Lower leg skin (tissue), 4 donors: ENCODE data around the gene CCDC85C. TPM values are rescaled to one million over a fixed set of nuclear protein-coding genes. Genes with fewer than 3 reads are reported as not detected.

Source experiments
- DNase-seq, 2 donors: peaks; one replicate each; pipeline ENCODE4 v3.0.0-alpha.2; 2019; ENCODE audit warnings: low spot score in 2 of 2
- H3K4me3 ChIP-seq: fragments of 200-600 bp; sonication (generic); 2 replicates; pipeline ENCODE4 v1.5.1; 2017; ENCODE audit warnings: mild to moderate bottlenecking, low read depth; ENCODE audit not compliant: poor library complexity, severe bottlenecking
- CTCF ChIP-seq, 3 donors: fragments of 450-650 bp; IDR thresholded peaks; one replicate each; pipeline ENCODE4 v1.5.1; 2016; ENCODE audit warnings: antibody characterized with exemption in 3 of 3, mild to moderate bottlenecking in 3 of 3, moderate library complexity in 2 of 3
- POLR2A ChIP-seq, 2 donors: fragments of 450-650 bp; IDR thresholded peaks; one replicate each; pipeline ENCODE4 v1.6.1; 2016 to 2017; ENCODE audit warnings: antibody characterized with exemption in 2 of 2, mild to moderate bottlenecking in 1 of 2, moderate library complexity in 1 of 2
- WGBS, 2 donors: methylation state at CpG; one replicate each; pipeline ENCODE4 v1.1.5; 2018; 5-methylcytosine and 5-hydroxymethylcytosine counted together
- intact Hi-C: fragments of 100-400 bp; cut with DNase I; formaldehyde crosslinking; loops from one replicate; pipeline ENCODE4 v1.15.0; 2023; ENCODE audit warnings: low total_unique reads
- total RNA-seq, 4 donors: library from RNA; depleted of rRNA; stranded (reverse); fragments of >200 nt; gene quantifications; one replicate each; pipeline ENCODE4 v1.1.0, GENCODE V29; 2016

Gene CCDC85C
- total RNA-seq, 4 donors from 2014 or later, result 17.2 to 47.7 (median 33.3) TPM

- no peak for DNase-seq
- H3K4me3 ChIP-seq, result no peak overlapping the region
- WGBS, 2 donors, result 53 to 65% methylated on average over 9 of the region's 9 CpGs
- TF ChIP-seq CTCF (IDR thresholded peaks at IDR 0.05), result no peak
- TF ChIP-seq POLR2A (IDR thresholded peaks at IDR 0.05), result no peak
- intact Hi-C loops, result no loop called here
Measured at GRCh38 chr14:99475179-99475578, 128.8 kb downstream of the CCDC85C start.

- no peak overlapping the region for H3K4me3 ChIP-seq
- no peak for DNase-seq
- WGBS, 2 donors, result 80 to 82% methylated on average over 3 of the region's 3 CpGs
- intact Hi-C loops, result no loop called here
- no peak for TF ChIP-seq CTCF (IDR thresholded peaks at IDR 0.05)
- TF ChIP-seq POLR2A (IDR thresholded peaks at IDR 0.05), result no peak
Measured at GRCh38 chr14:99473458-99473857, 130.5 kb downstream of the CCDC85C start.

GRCh38 chr14:99472937-99473336 lies 131.1 kb downstream of the CCDC85C start:
- intact Hi-C loops, result no loop called here
- TF ChIP-seq CTCF (IDR thresholded peaks at IDR 0.05) (no peak), POLR2A (IDR thresholded peaks at IDR 0.05) (no peak)
- WGBS, 2 donors, result 86 to 87% methylated on average over 4 of the region's 4 CpGs

GRCh38 chr14:99471731-99472130 lies 132.3 kb downstream of the CCDC85C start:
- intact Hi-C loops, result no loop called here
- no peak for DNase-seq
- no peak for TF ChIP-seq CTCF (IDR thresholded peaks at IDR 0.05)
- no peak for TF ChIP-seq POLR2A (IDR thresholded peaks at IDR 0.05)
- 89 to 93% methylated on average over 7 of the region's 7 CpGs for WGBS, 2 donors
- H3K4me3 ChIP-seq, result no peak overlapping the region

More at GRCh38 chr14:99472937-99473336, 131.1 kb downstream of the CCDC85C start:
- no peak overlapping the region for H3K4me3 ChIP-seq
- DNase-seq, result no peak

GRCh38 chr14:99468836-99469592 lies 135.0 kb downstream of the CCDC85C start:
- DNase-seq, result no peak
- intact Hi-C loops, result no loop called here
- WGBS, 2 donors, result 76 to 80% methylated on average over 8 of the region's 8 CpGs
- TF ChIP-seq POLR2A (IDR thresholded peaks at IDR 0.05) (no peak), CTCF (IDR thresholded peaks at IDR 0.05) (no peak)
- no peak overlapping the region for H3K4me3 ChIP-seq

GRCh38 chr14:99468081-99468480 lies 135.9 kb downstream of the CCDC85C start:
- WGBS, 2 donors, result 81 to 83% methylated on average over 4 of the region's 4 CpGs
- intact Hi-C loops, result no loop called here
- H3K4me3 ChIP-seq, result no peak overlapping the region
- DNase-seq, result no peak
- TF ChIP-seq CTCF (IDR thresholded peaks at IDR 0.05), result no peak
- TF ChIP-seq POLR2A (IDR thresholded peaks at IDR 0.05), result no peak
